MCF 10A (cell line): Measurements from ENCODE around the gene NR3C2. TPM values are rescaled to one million over a fixed set of nuclear protein-coding genes. Genes with fewer than 3 reads are reported as not detected.

Experiments
- BruUV-seq: library from RNA; stranded (reverse); fragments of 400-500 nt; replicated peaks from 2 replicates; lab custom pipeline; 2021; lab: Mats Ljungman, UMichigan
- CTCF ChIA-PET: fragments of 300-600 bp; sonication (Branson Sonifier 250); formaldehyde crosslinking; extraction: SDS; loops from one replicate; lab custom pipeline; 2021; ENCODE audit warnings: antibody characterized with exemption, inconsistent platforms; lab: Yijun Ruan, JAX
- POLR2A ChIA-PET: fragments of 300-600, 350-650 bp; sonication (Branson Sonifier 250); formaldehyde crosslinking; extraction: SDS; loops from one replicate; lab custom pipeline; 2020; ENCODE audit warnings: antibody characterized with exemption, inconsistent platforms; lab: Yijun Ruan, JAX
- DNase-seq: peaks from one replicate; pipeline ENCODE4 v3.0.0-alpha.2; 2018; ENCODE audit not compliant: unreplicated experiment
- H3K27ac Mint-ChIP-seq: one replicate; pipeline ENCODE4 v1.8.0; 2022; ENCODE audit warnings: mild to moderate bottlenecking, low read depth, mixed read lengths; ENCODE audit not compliant: unreplicated experiment
- H3K27me3 Mint-ChIP-seq: one replicate; pipeline ENCODE4 v1.8.0; 2022; ENCODE audit warnings: mixed read lengths; ENCODE audit not compliant: insufficient read depth, unreplicated experiment
- H3K36me3 Mint-ChIP-seq: one replicate; pipeline ENCODE4 v1.8.0; 2022; ENCODE audit warnings: mild to moderate bottlenecking, moderate library complexity, mixed read lengths; ENCODE audit not compliant: insufficient read depth, unreplicated experiment
- H3K4me1 Mint-ChIP-seq: one replicate; pipeline ENCODE4 v1.8.0; 2022; ENCODE audit warnings: mixed read lengths; ENCODE audit not compliant: insufficient read depth, unreplicated experiment
- H3K4me3 Mint-ChIP-seq: one replicate; pipeline ENCODE4 v1.8.0; 2022; ENCODE audit warnings: mild to moderate bottlenecking, moderate library complexity, mixed read lengths; ENCODE audit not compliant: unreplicated experiment
- H3K9me3 Mint-ChIP-seq: one replicate; pipeline ENCODE4 v1.8.0; 2022; ENCODE audit warnings: mixed read lengths; ENCODE audit not compliant: unreplicated experiment
- CTCF ChIP-seq: fragments of 200-600 bp; IDR thresholded peaks from one replicate; pipeline ENCODE4 v1.8.0; 2022; ENCODE audit warnings: antibody characterized with exemption, mild to moderate bottlenecking; ENCODE audit not compliant: unreplicated experiment
- intact Hi-C: fragments of 100-400 bp; cut with micrococcal nuclease; formaldehyde crosslinking; loops from 2 replicates; pipeline ENCODE4 v1.14.1; 2022
- total RNA-seq: library from RNA; stranded (reverse); gene quantifications from 2 replicates; pipeline ENCODE4 v1.2.3, GENCODE V29; 2022

NR3C2 gene
- total RNA-seq, 1 experiment from 2014 or later, result 0.21 TPM

GRCh38 chr4:148253768-148254167 is 188.4 kb downstream of the NR3C2 start:
- DNase-seq, result no peak
- intact Hi-C loops, result no loop called here
- BruUV-seq, result no TSS peak
- ChIA-PET CTCF (interaction anchor here (0.6 to 1.7 kb wide), 2 partner anchors 30 to 772 kb away, joined by 4 read pairs; no protein-coding TSS in a partner anchor), POLR2A (no interaction called here)
- H3K4me3 Mint-ChIP-seq, result no peak overlapping the region
- no peak for TF ChIP-seq CTCF
- no peaks in the 10 kb centered on the region for H3K27me3 Mint-ChIP-seq
- H3K9me3 Mint-ChIP-seq, result no peaks in the 10 kb centered on the region
- H3K27ac Mint-ChIP-seq, result no peak overlapping the region
- H3K4me1 Mint-ChIP-seq, result no peaks in the 10 kb centered on the region
- no peaks in the 10 kb centered on the region for H3K36me3 Mint-ChIP-seq

GRCh38 chr4:148248824-148249223 is 193.4 kb downstream of the NR3C2 start:
- no peak overlapping the region for H3K4me3 Mint-ChIP-seq
- no peak for TF ChIP-seq CTCF
- intact Hi-C loops, result no loop called here
- no peaks in the 10 kb centered on the region for H3K36me3 Mint-ChIP-seq
- H3K27ac Mint-ChIP-seq, result no peak overlapping the region
- no peaks in the 10 kb centered on the region for H3K27me3 Mint-ChIP-seq
- H3K4me1 Mint-ChIP-seq, result no peaks in the 10 kb centered on the region
- DNase-seq, result no peak
- POLR2A ChIA-PET, result no interaction called here
- BruUV-seq, result no TSS peak
- no peaks in the 10 kb centered on the region for H3K9me3 Mint-ChIP-seq
- CTCF ChIA-PET, result no interaction called here

GRCh38 chr4:148245015-148245414 is 197.2 kb downstream of the NR3C2 start:
- Mint-ChIP-seq H3K9me3 (no peaks in the 10 kb centered on the region), H3K4me3 (no peak overlapping the region), H3K27me3 (no peaks in the 10 kb centered on the region), H3K36me3 (no peaks in the 10 kb centered on the region), H3K27ac (no peak overlapping the region), H3K4me1 (no peaks in the 10 kb centered on the region)
- intact Hi-C loops, result no loop called here
- ChIA-PET POLR2A (no interaction called here), CTCF (interaction anchor here (0.6 kb wide), 1 partner anchor 967 kb away, joined by 3 read pairs; no protein-coding TSS in a partner anchor)
- no peak for DNase-seq
- no TSS peak for BruUV-seq
- no peak for TF ChIP-seq CTCF

GRCh38 chr4:148243837-148244236 is 198.4 kb downstream of the NR3C2 start:
- Mint-ChIP-seq H3K27me3 (no peaks in the 10 kb centered on the region), H3K9me3 (no peaks in the 10 kb centered on the region), H3K36me3 (peaks cover 6% of the 10 kb centered on the region), H3K4me3 (no peak overlapping the region), H3K4me1 (no peaks in the 10 kb centered on the region), H3K27ac (no peak overlapping the region)
- intact Hi-C loops, result no loop called here
- no TSS peak for BruUV-seq
- no peak for TF ChIP-seq CTCF
- ChIA-PET CTCF (no interaction called here), POLR2A (no interaction called here)
- no peak for DNase-seq
